SK-N-SH (cell line): ENCODE data around the gene CFI. TPM values are rescaled to one million over a fixed set of nuclear protein-coding genes. Genes with fewer than 3 reads are reported as not detected.

Experiments used
- CTCF ChIA-PET: fragments of 300-600, 350-600 bp; formaldehyde crosslinking; extraction: SDS; loops from one replicate; lab custom pipeline; 2021; lab: Yijun Ruan, JAX
- POLR2A ChIA-PET: fragments of 350-600 bp; sonication (Branson Sonifier 250); formaldehyde crosslinking; extraction: SDS; loops from one replicate; lab custom pipeline; 2020; ENCODE audit warnings: antibody characterized with exemption, inconsistent platforms; lab: Yijun Ruan, JAX
- DNase-seq: peaks from one replicate; pipeline ENCODE4 v3.0.0; 2012
- H2AFZ ChIP-seq: fragments of 200-600 bp; sonication (generic); 2 replicates; pipeline ENCODE4 v1.8.1; 2016; ENCODE audit warnings: antibody characterized with exemption, mild to moderate bottlenecking, low read depth
- H3F3A ChIP-seq: fragments of 200-600 bp; sonication (generic); replicated peaks from 2 replicates; pipeline ENCODE3; 2016; ENCODE audit warnings: antibody characterized with exemption, mild to moderate bottlenecking; ENCODE audit not compliant: insufficient read depth
- H3K27ac ChIP-seq, 2 experiments: fragments of 200-500 bp in 1 of 2; fragments of 200-600 bp in 1 of 2; sonication (Bioruptor generic) in 1 of 2; sonication (generic), shearing (Covaris generic) in 1 of 2; 2 replicates each; pipeline versions ENCODE4 v1.5.1 to v1.6.1; 2014 to 2016; ENCODE audit warnings: low read depth in 2 of 2, inconsistent platforms in 1 of 2, low read length in 1 of 2, mild to moderate bottlenecking in 1 of 2, mixed read lengths in 1 of 2
- H3K27me3 ChIP-seq: fragments of 200-600 bp; sonication (generic), shearing (Covaris generic); 2 replicates; pipeline ENCODE4 v1.6.1; 2016; ENCODE audit warnings: mixed run types; ENCODE audit not compliant: insufficient read depth
- H3K36me3 ChIP-seq, 2 experiments: fragments of 200-500 bp in 1 of 2; fragments of 200-600 bp in 1 of 2; sonication (Bioruptor generic) in 1 of 2; sonication (generic) in 1 of 2; replicated peaks in 1 of 2; 2 replicates each; pipeline versions ENCODE3 to v1.5.1; 2014 to 2016; ENCODE audit warnings: low read length in 1 of 2, mild to moderate bottlenecking in 1 of 2; ENCODE audit not compliant: insufficient read depth in 2 of 2, control insufficient read depth in 1 of 2
- H3K4me1 ChIP-seq, 2 experiments: fragments of 200-500 bp in 1 of 2; fragments of 200-600 bp in 1 of 2; sonication (Bioruptor generic) in 1 of 2; sonication (generic), shearing (Covaris generic) in 1 of 2; 2 replicates each; pipeline versions ENCODE4 v1.5.1 to v1.6.1; 2014 to 2016; ENCODE audit warnings: low read depth in 1 of 2, low read length in 1 of 2, mixed run types in 1 of 2; ENCODE audit not compliant: insufficient read depth in 2 of 2, control insufficient read depth in 1 of 2
- H3K4me2 ChIP-seq: fragments of 200-600 bp; sonication (generic), shearing (Covaris generic); 2 replicates; pipeline ENCODE4 v1.6.1; 2017; ENCODE audit warnings: mixed run types
- H3K4me3 ChIP-seq, 2 experiments: fragments of 200-500 bp in 1 of 2; fragments of 200-600 bp in 1 of 2; sonication (Bioruptor generic) in 1 of 2; sonication (generic), shearing (Covaris generic) in 1 of 2; 2 replicates each; pipeline versions ENCODE4 v1.5.1 to v1.8.1; 2014 to 2016; ENCODE audit warnings: low read depth in 2 of 2, inconsistent platforms in 1 of 2, low read length in 1 of 2, mild to moderate bottlenecking in 1 of 2, mixed read lengths in 1 of 2, moderate library complexity in 1 of 2
- H3K79me2 ChIP-seq: fragments of 200-600 bp; sonication (generic); 2 replicates; pipeline ENCODE4 v1.8.1; 2017; ENCODE audit warnings: mild to moderate bottlenecking; ENCODE audit not compliant: insufficient read depth
- H3K9ac ChIP-seq: fragments of 200-600 bp; sonication (generic); 2 replicates; pipeline ENCODE4 v1.6.1; 2017; ENCODE audit warnings: mixed run types
- H3K9me2 ChIP-seq: fragments of 200-600 bp; sonication (generic); 2 replicates; pipeline ENCODE4 v1.6.1; 2017; ENCODE audit warnings: mixed run types
- H3K9me3 ChIP-seq: fragments of 200-600 bp; sonication (generic); 2 replicates; pipeline ENCODE4 v1.6.1; 2017; ENCODE audit warnings: mixed run types, mild to moderate bottlenecking, moderate library complexity
- H4K20me1 ChIP-seq: fragments of 200-600 bp; sonication (generic); 2 replicates; pipeline ENCODE4 v1.6.1; 2017; ENCODE audit warnings: mild to moderate bottlenecking, mixed run types; ENCODE audit not compliant: insufficient read depth
- CHD2 ChIP-seq: fragments of 150-350 bp; IDR thresholded peaks from 2 replicates; pipeline ENCODE4 v1.6.1; 2018; ENCODE audit warnings: low read length; ENCODE audit not compliant: partially characterized antibody
- ELF1 ChIP-seq: IDR thresholded peaks from 2 replicates; pipeline ENCODE4 v1.4.0; 2012
- EP300 ChIP-seq, 2 experiments: IDR thresholded peaks; 2 replicates each; pipeline versions ENCODE4 v1.4.0 to v1.6.1; 2012; ENCODE audit warnings: borderline replicate concordance in 1 of 2, low read depth in 1 of 2, low read length in 1 of 2
- GABPA ChIP-seq: IDR thresholded peaks from 2 replicates; pipeline ENCODE4 v1.4.0; 2012; ENCODE audit warnings: low read depth, mild to moderate bottlenecking
- GATA2 ChIP-seq: sonication (generic); formaldehyde crosslinking; IDR thresholded peaks from 2 replicates; pipeline ENCODE4 v1.5.0; 2020; ENCODE audit warnings: mild to moderate bottlenecking, missing genetic modification reagents
- NFIC ChIP-seq: IDR thresholded peaks from 2 replicates; pipeline ENCODE4 v1.4.0; 2012; ENCODE audit warnings: borderline replicate concordance
- PBX3 ChIP-seq: IDR thresholded peaks from 2 replicates; pipeline ENCODE4; 2012
- RFX5 ChIP-seq: IDR thresholded peaks from 2 replicates; pipeline ENCODE4 v1.6.1; 2012; ENCODE audit warnings: mild to moderate bottlenecking, improper control_type of control experiment, low read length
- RXRA ChIP-seq: IDR thresholded peaks from 2 replicates; pipeline ENCODE4 v1.4.0; 2012; ENCODE audit warnings: low read depth, mild to moderate bottlenecking, borderline replicate concordance
- SIN3A ChIP-seq: IDR thresholded peaks from 2 replicates; pipeline ENCODE4 v1.6.1; 2012; ENCODE audit warnings: low read depth, mild to moderate bottlenecking, low read length, moderate library complexity, borderline replicate concordance
- SMC3 ChIP-seq: IDR thresholded peaks from 2 replicates; pipeline ENCODE4 v1.6.1; 2012; ENCODE audit warnings: low read depth, low read length, improper control_type of control experiment
- TCF12 ChIP-seq: IDR thresholded peaks from 2 replicates; pipeline ENCODE4 v1.4.0; 2012
- TEAD4 ChIP-seq: IDR thresholded peaks from 2 replicates; pipeline ENCODE4 v1.4.0; 2012; ENCODE audit warnings: mild to moderate bottlenecking, borderline replicate concordance; ENCODE audit not compliant: insufficient read depth
- ZBTB33 ChIP-seq: IDR thresholded peaks from 2 replicates; pipeline ENCODE4 v1.4.0; 2012; ENCODE audit warnings: low read depth, borderline replicate concordance
- WGBS: methylation state at CpG from one replicate; pipeline ENCODE4 v1.1.6; 2017; ENCODE audit warnings: low lambda C conversion rate; 5-methylcytosine and 5-hydroxymethylcytosine counted together
- polyA plus RNA-seq, 3 experiments: library from polyadenylated mRNA; depleted of rRNA; stranded (reverse); fragments of >200 nt; gene quantifications; 2 replicates each; pipeline ENCODE4 v1.2.3, GENCODE V29; 2012
- TF ChIP-seq, protein P1 (sequence below): fragments of 200-600 bp; sonication (generic); IDR thresholded peaks from 2 replicates; pipeline ENCODE4 v1.6.1; 2017; ENCODE audit warnings: antibody characterized with exemption, mild to moderate bottlenecking, moderate library complexity
- TF ChIP-seq, protein P2 (sequence below): IDR thresholded peaks from 2 replicates; pipeline ENCODE4 v1.4.0; 2012; ENCODE audit warnings: low read depth

Gene CFI
- polyA plus RNA-seq, 1 of the 3 experiments (the other 2 are of a cell fraction): 19.6 TPM

- Histone ChIP-seq H3K27me3 (no peaks in the 10 kb centered on the region), H2AFZ (peak overlapping the region; percentile 30; the same call in 1 of the 2 replicates), H3K79me2 (no peaks in the 10 kb centered on the region), H3K27ac (no peak overlapping the region), H3K4me3 (no peak overlapping the region), H3K4me1 (no peaks in the 10 kb centered on the region), H3K9me2 (no peaks in the 10 kb centered on the region), H3K4me2 (no peak overlapping the region), H3K36me3 (no peaks in the 10 kb centered on the region), H3K9me3 (no peaks in the 10 kb centered on the region), H3F3A (peaks cover 7% of the 10 kb centered on the region), H4K20me1 (no peaks in the 10 kb centered on the region), H3K9ac (no peak overlapping the region)
- 0% methylated on average over 1 of the region's 1 CpG for WGBS
- no peak for TF ChIP-seq RXRA
- POLR2A ChIA-PET: no interaction called here
- CTCF ChIA-PET: interaction anchor here (1.3 kb wide), 1 partner anchor 319 kb away, joined by 4 read pairs; the partner anchor contains the start of gene SEC24B
- DNase-seq: no peak
These were observed 49.3 kb downstream of the CFI start for GRCh38 chr4:109752525-109752924.

GRCh38 chr4:109751852-109752251 lies 49.9 kb downstream of the CFI start:
- Histone ChIP-seq H3K9ac (no peak overlapping the region), H3K4me2 (no peak overlapping the region), H3K9me3 (no peaks in the 10 kb centered on the region), H3K79me2 (no peaks in the 10 kb centered on the region), H3K27me3 (no peaks in the 10 kb centered on the region), H3K9me2 (no peaks in the 10 kb centered on the region), H4K20me1 (no peaks in the 10 kb centered on the region), H3K36me3 (no peaks in the 10 kb centered on the region), H3K4me3 (no peak overlapping the region), H3K27ac (no peak overlapping the region)
- CTCF ChIA-PET: interaction anchor here (1.3 kb wide), 1 partner anchor 318 kb away, joined by 4 read pairs; the partner anchor contains the start of gene SEC24B
- WGBS: 31% methylated on average over 4 of the region's 4 CpGs
- DNase-seq: no peak
- no peak for TF ChIP-seq SIN3A
- TF ChIP-seq TCF12: no peak
- TF ChIP-seq, all 33 proteins: peak for 0
- Histone ChIP-seq H3F3A (peaks cover 7% of the 10 kb centered on the region), H2AFZ (peak overlapping the region; percentile 30; the same call in 1 of the 2 replicates), H3K4me1 (no peaks in the 10 kb centered on the region)
- POLR2A ChIA-PET: no interaction called here

DNA sequence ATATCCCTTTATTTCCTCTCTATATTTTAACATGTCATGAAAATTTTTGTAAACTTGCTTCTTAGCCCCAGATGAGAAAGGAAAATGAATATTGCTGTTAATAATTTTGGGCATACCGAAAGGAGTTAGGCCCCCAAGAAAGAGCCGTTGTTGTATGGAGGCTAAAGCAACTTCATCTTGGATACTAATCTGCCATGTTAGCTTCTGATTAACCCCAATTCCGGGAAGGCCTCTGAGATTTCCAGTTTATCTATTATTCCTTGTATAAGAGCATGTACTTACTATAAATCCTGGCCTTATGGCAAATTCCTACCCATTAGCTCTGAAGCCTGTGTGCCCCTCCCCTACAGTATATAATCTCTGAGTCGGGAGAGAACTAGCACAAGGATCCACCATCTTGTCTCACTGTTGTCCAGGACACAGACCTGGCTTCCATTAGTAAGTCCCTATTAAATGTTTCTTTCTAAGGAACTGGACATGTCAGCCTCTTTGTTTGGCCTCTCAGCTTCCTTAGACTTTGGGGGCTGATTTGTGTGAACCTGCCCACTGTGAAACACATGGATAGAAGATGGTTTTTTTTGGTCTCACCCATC lies 51.1 kb downstream of the CFI start:
- DNase-seq: no peak
- Histone ChIP-seq H3F3A (peaks cover 7% of the 10 kb centered on the region), H3K9me2 (no peaks in the 10 kb centered on the region), H3K36me3 (no peaks in the 10 kb centered on the region), H3K79me2 (no peaks in the 10 kb centered on the region), H2AFZ (no peak overlapping the region), H3K4me2 (no peak overlapping the region), H3K9me3 (no peaks in the 10 kb centered on the region), H3K9ac (no peak overlapping the region), H4K20me1 (no peaks in the 10 kb centered on the region), H3K4me1 (no peaks in the 10 kb centered on the region), H3K27me3 (no peaks in the 10 kb centered on the region), H3K4me3 (no peak overlapping the region), H3K27ac (no peak overlapping the region)
- WGBS: 73% methylated on average over 4 of the region's 4 CpGs
- ChIA-PET POLR2A (no interaction called here), CTCF (no interaction called here)
- TF ChIP-seq GABPA: no peak
- TF ChIP-seq, protein P1, sequence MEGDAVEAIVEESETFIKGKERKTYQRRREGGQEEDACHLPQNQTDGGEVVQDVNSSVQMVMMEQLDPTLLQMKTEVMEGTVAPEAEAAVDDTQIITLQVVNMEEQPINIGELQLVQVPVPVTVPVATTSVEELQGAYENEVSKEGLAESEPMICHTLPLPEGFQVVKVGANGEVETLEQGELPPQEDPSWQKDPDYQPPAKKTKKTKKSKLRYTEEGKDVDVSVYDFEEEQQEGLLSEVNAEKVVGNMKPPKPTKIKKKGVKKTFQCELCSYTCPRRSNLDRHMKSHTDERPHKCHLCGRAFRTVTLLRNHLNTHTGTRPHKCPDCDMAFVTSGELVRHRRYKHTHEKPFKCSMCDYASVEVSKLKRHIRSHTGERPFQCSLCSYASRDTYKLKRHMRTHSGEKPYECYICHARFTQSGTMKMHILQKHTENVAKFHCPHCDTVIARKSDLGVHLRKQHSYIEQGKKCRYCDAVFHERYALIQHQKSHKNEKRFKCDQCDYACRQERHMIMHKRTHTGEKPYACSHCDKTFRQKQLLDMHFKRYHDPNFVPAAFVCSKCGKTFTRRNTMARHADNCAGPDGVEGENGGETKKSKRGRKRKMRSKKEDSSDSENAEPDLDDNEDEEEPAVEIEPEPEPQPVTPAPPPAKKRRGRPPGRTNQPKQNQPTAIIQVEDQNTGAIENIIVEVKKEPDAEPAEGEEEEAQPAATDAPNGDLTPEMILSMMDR: no peak
- TF ChIP-seq RFX5: no peak
- TF ChIP-seq GATA2 (CRISPR knock-in tag): no peak
- no peak for TF ChIP-seq TEAD4
- TF ChIP-seq SIN3A: no peak
- TF ChIP-seq, protein P2, sequence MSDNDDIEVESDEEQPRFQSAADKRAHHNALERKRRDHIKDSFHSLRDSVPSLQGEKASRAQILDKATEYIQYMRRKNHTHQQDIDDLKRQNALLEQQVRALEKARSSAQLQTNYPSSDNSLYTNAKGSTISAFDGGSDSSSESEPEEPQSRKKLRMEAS: no peak
- TF ChIP-seq EP300 (IDR thresholded peaks at IDR 0.05; ENCODE audit: borderline replicate concordance in 1 of 2, low read depth in 1 of 2, low read length in 1 of 2): no peak
- no peak for TF ChIP-seq PBX3
- TF ChIP-seq ZBTB33: no peak
- TF ChIP-seq SMC3: no peak
- no peak for TF ChIP-seq NFIC
- TF ChIP-seq RXRA: no peak
- no peak for TF ChIP-seq ELF1
- no peak for TF ChIP-seq CHD2
